Suppressor macrophage treated with lipopolysaccharide for 4 hours (primary cell): ENCODE results near the gene REC8.

ENCODE experiments used
- DNase-seq: peaks from one replicate; pipeline ENCODE4 v3.0.0-alpha.2; 2020

The REC8 gene

GRCh38 chr14:24171422-24172260, at the start of gene REC8:
TSS of gene REC8 (plus strand) at chr14:24172080. CDS start at chr14:24172553, 473 bp downstream.
- no peak for DNase-seq

GRCh38 chr14:24122416-24122815, 49.5 kb upstream of the REC8 start:
- no peak for DNase-seq

- DNase-seq = no peak
Measured at GRCh38 chr14:24122898-24123297, 49.0 kb upstream of the REC8 start.

GRCh38 chr14:24123424-24124417, 48.2 kb upstream of the REC8 start:
- no peak for DNase-seq

GRCh38 chr14:24126939-24127338, 44.9 kb upstream of the REC8 start:
- DNase-seq = no peak

GRCh38 chr14:24127673-24128072, 44.2 kb upstream of the REC8 start:
- no peak for DNase-seq

GRCh38 chr14:24129410-24129998, 42.4 kb upstream of the REC8 start:
- DNase-seq = no peak

- DNase-seq = no peak
Measured at GRCh38 chr14:24130380-24130716, 41.5 kb upstream of the REC8 start, which contains the start of gene FITM1. TSS of gene FITM1 (plus strand) at chr14:24130659. CDS start at chr14:24131564, 905 bp downstream.

- DNase-seq = no peak
Measured at GRCh38 chr14:24130717-24131548, 40.9 kb upstream of the REC8 start.

GRCh38 chr14:24131549-24131966, 40.3 kb upstream of the REC8 start:
- DNase-seq = no peak

GRCh38 chr14:24132061-24132685, 39.7 kb upstream of the REC8 start:
- DNase-seq = no peak

GRCh38 chr14:24132976-24133375, 38.9 kb upstream of the REC8 start:
- DNase-seq = no peak

- no peak for DNase-seq
Measured at GRCh38 chr14:24133735-24134134, 38.1 kb upstream of the REC8 start.

GRCh38 chr14:24135584-24135833, 36.4 kb upstream of the REC8 start:
- DNase-seq = no peak

- peak; percentile 96 for DNase-seq
Measured at GRCh38 chr14:24135834-24136683, 35.8 kb upstream of the REC8 start, which contains the start of gene PSME1. TSS of gene PSME1 (plus strand) at chr14:24136194. CDS start at chr14:24136263, 69 bp downstream.

GRCh38 chr14:24136684-24137528, 35.0 kb upstream of the REC8 start:
- DNase-seq = no peak

- DNase-seq = no peak
Measured at GRCh38 chr14:24137529-24138395, 34.1 kb upstream of the REC8 start.

- no peak for DNase-seq
Measured at GRCh38 chr14:24138396-24139271, 33.2 kb upstream of the REC8 start.
